Measurements from ENCODE around the gene RHNO1.

- no peak for TF ChIP-seq CTCF (IDR thresholded peaks at IDR 0.05)
- no peak for TF ChIP-seq POLR2AphosphoS5 (IDR thresholded peaks at IDR 0.05)
- TF ChIP-seq EP300 (IDR thresholded peaks at IDR 0.05): no peak
Observed at GRCh38 chr12:2858944-2859421, 18.0 kb upstream of the RHNO1 start.
